ENCODE measurements around the gene PWWP2B. TPM values are rescaled to one million over a fixed set of nuclear protein-coding genes. Genes with fewer than 3 reads are reported as not detected.
"Not testable (repeated sequence)": the region's sequence is repeated elsewhere in the genome, so short reads cannot be mapped to it uniquely, and the experiment has no call there.

The PWWP2B gene
- polyA plus RNA-seq, 6 donors from 2014 or later = 3.3 to 10.3 (median 6.2) TPM

GRCh38 chr10:132427006-132427771, 30.2 kb downstream of the PWWP2B start:
- no peak for ATAC-seq (ENCODE audit: low read depth in 2 of 2)
- peaks cover 23 to 31% (median 24%) of the 10 kb centered on the region in 3 donors for H3K4me1 Mint-ChIP-seq
- no peaks in the 10 kb centered on the region for H3K36me3 Mint-ChIP-seq
- no peak overlapping the region for H3K4me3 Mint-ChIP-seq
- no peaks in the 10 kb centered on the region for H3K9me3 Mint-ChIP-seq
- no peak overlapping the region for H3K27ac Mint-ChIP-seq
- no peak for DNase-seq
- H3K27me3 Mint-ChIP-seq = no peaks in the 10 kb centered on the region

- Mint-ChIP-seq H3K27ac (no peak overlapping the region), H3K4me3 (no peak overlapping the region), H3K9me3 (no peaks in the 10 kb centered on the region), H3K27me3 (no peaks in the 10 kb centered on the region), H3K36me3 (no peaks in the 10 kb centered on the region), H3K4me1 (peaks cover 16 to 23% (median 17%) of the 10 kb centered on the region in 3 donors)
- ATAC-seq (ENCODE audit: low read depth in 2 of 2) (peak in 1 of 2 donors; percentile 3), DNase-seq (no peak)
Observed at GRCh38 chr10:132427939-132428367, 31.0 kb downstream of the PWWP2B start.

GRCh38 chr10:132428486-132428995, 31.5 kb downstream of the PWWP2B start:
- no peaks in the 10 kb centered on the region for H3K9me3 Mint-ChIP-seq
- H3K36me3 Mint-ChIP-seq = no peaks in the 10 kb centered on the region
- ATAC-seq (ENCODE audit: low read depth in 2 of 2) (no peak), DNase-seq (no peak)
- H3K4me1 Mint-ChIP-seq = peaks cover 10 to 17% (median 11%) of the 10 kb centered on the region in 3 donors
- no peaks in the 10 kb centered on the region for H3K27me3 Mint-ChIP-seq
- peak overlapping the region in 1 of 8 donors; percentile 45 for H3K4me3 Mint-ChIP-seq
- H3K27ac Mint-ChIP-seq = peak overlapping the region in 1 of 6 donors; percentile 82

GRCh38 chr10:132429281-132430230, 32.6 kb downstream of the PWWP2B start:
- Mint-ChIP-seq H3K4me1 (peaks cover 10 to 15% (median 13%) of the 10 kb centered on the region in 3 donors), H3K27me3 (no peaks in the 10 kb centered on the region), H3K9me3 (no peaks in the 10 kb centered on the region), H3K4me3 (peak overlapping the region in 4 of 8 donors; percentile 7 to 67 (median 28)), H3K27ac (peak overlapping the region in 2 of 6 donors; percentile 3 to 86), H3K36me3 (no peaks in the 10 kb centered on the region)
- peak; percentile 25 to 29 for ATAC-seq (ENCODE audit: low read depth in 2 of 2)
- DNase-seq = no peak

- H3K36me3 Mint-ChIP-seq = no peaks in the 10 kb centered on the region
- no peaks in the 10 kb centered on the region for H3K9me3 Mint-ChIP-seq
- peak overlapping the region in 5 of 6 donors; percentile 3 to 86 (median 36) for H3K27ac Mint-ChIP-seq
- no peak for ATAC-seq (ENCODE audit: low read depth in 2 of 2)
- no peak for DNase-seq
- peak overlapping the region in 3 of 8 donors; percentile 9 to 42 (median 13) for H3K4me3 Mint-ChIP-seq
- no peaks in the 10 kb centered on the region for H3K27me3 Mint-ChIP-seq
- peaks cover 10 to 15% (median 13%) of the 10 kb centered on the region in 3 donors for H3K4me1 Mint-ChIP-seq
Observed at GRCh38 chr10:132430231-132430743, 33.3 kb downstream of the PWWP2B start.

GRCh38 chr10:132430861-132431271, 33.9 kb downstream of the PWWP2B start:
- no peaks in the 10 kb centered on the region for H3K9me3 Mint-ChIP-seq
- no peak for DNase-seq
- H3K27me3 Mint-ChIP-seq = no peaks in the 10 kb centered on the region
- no peak for ATAC-seq (ENCODE audit: low read depth in 2 of 2)
- H3K4me1 Mint-ChIP-seq = peaks cover 10 to 15% (median 13%) of the 10 kb centered on the region in 3 donors
- H3K36me3 Mint-ChIP-seq = no peaks in the 10 kb centered on the region
- no peak overlapping the region for H3K4me3 Mint-ChIP-seq
- H3K27ac Mint-ChIP-seq = peak overlapping the region in 1 of 6 donors; percentile 8

GRCh38 chr10:132431537-132432175, 34.7 kb downstream of the PWWP2B start:
- Mint-ChIP-seq H3K4me1 (peaks cover 10 to 15% (median 13%) of the 10 kb centered on the region in 3 donors), H3K27me3 (no peaks in the 10 kb centered on the region), H3K27ac (peak overlapping the region in 2 of 6 donors; percentile 16 to 73), H3K4me3 (no peak overlapping the region), H3K36me3 (no peaks in the 10 kb centered on the region), H3K9me3 (no peaks in the 10 kb centered on the region)
- DNase-seq = no peak
- no peak for ATAC-seq (ENCODE audit: low read depth in 2 of 2)

GRCh38 chr10:132432176-132432540, 35.2 kb downstream of the PWWP2B start:
- DNase-seq (no peak), ATAC-seq (ENCODE audit: low read depth in 2 of 2) (no peak)
- no peaks in the 10 kb centered on the region for H3K27me3 Mint-ChIP-seq
- H3K27ac Mint-ChIP-seq = no peak overlapping the region
- H3K36me3 Mint-ChIP-seq = no peaks in the 10 kb centered on the region
- no peak overlapping the region for H3K4me3 Mint-ChIP-seq
- H3K9me3 Mint-ChIP-seq = no peaks in the 10 kb centered on the region
- H3K4me1 Mint-ChIP-seq = peaks cover 10 to 15% (median 13%) of the 10 kb centered on the region in 3 donors

- ATAC-seq (ENCODE audit: low read depth in 2 of 2) (no peak), DNase-seq (no peak)
- Mint-ChIP-seq H3K4me3 (peak overlapping the region in 5 of 8 donors; percentile 23 to 81 (median 37)), H3K36me3 (no peaks in the 10 kb centered on the region), H3K4me1 (peaks cover 13 to 26% (median 18%) of the 10 kb centered on the region in 3 donors), H3K9me3 (no peaks in the 10 kb centered on the region), H3K27ac (no peak overlapping the region), H3K27me3 (no peaks in the 10 kb centered on the region)
Observed at GRCh38 chr10:132433671-132434340, 36.8 kb downstream of the PWWP2B start.

- Mint-ChIP-seq H3K4me1 (peaks cover 13 to 25% (median 21%) of the 10 kb centered on the region in 3 donors), H3K27me3 (no peaks in the 10 kb centered on the region), H3K4me3 (peak overlapping the region in 7 of 8 donors; percentile 37 to 81 (median 67)), H3K36me3 (no peaks in the 10 kb centered on the region), H3K9me3 (no peaks in the 10 kb centered on the region), H3K27ac (peak overlapping the region in 3 of 6 donors; percentile 78 to 85 (median 81))
- DNase-seq (peak; percentile 60), ATAC-seq (ENCODE audit: low read depth in 2 of 2) (peak; percentile 68 to 76)
Observed at GRCh38 chr10:132434405-132435005, 37.5 kb downstream of the PWWP2B start.

GRCh38 chr10:132435320-132435719, 38.3 kb downstream of the PWWP2B start:
- H3K27me3 Mint-ChIP-seq; ATAC-seq (ENCODE audit: low read depth in 2 of 2); H3K36me3 Mint-ChIP-seq; H3K27ac Mint-ChIP-seq; DNase-seq; H3K9me3 Mint-ChIP-seq; H3K4me3 Mint-ChIP-seq: not testable (repeated sequence)
- peaks cover 5 to 20% (median 16%) of the 10 kb centered on the region in 3 donors for H3K4me1 Mint-ChIP-seq

- DNase-seq; H3K36me3 Mint-ChIP-seq; H3K27ac Mint-ChIP-seq; H3K27me3 Mint-ChIP-seq; ATAC-seq (ENCODE audit: low read depth in 2 of 2); H3K4me3 Mint-ChIP-seq; H3K9me3 Mint-ChIP-seq: not testable (repeated sequence)
- peaks cover 4 to 17% (median 14%) of the 10 kb centered on the region in 3 donors for H3K4me1 Mint-ChIP-seq
Observed at GRCh38 chr10:132436096-132436495, 39.1 kb downstream of the PWWP2B start.
